GM23338 (cell line): ENCODE results near the gene AGXT. TPM values are rescaled to one million over a fixed set of nuclear protein-coding genes. Genes with fewer than 3 reads are reported as not detected.

ENCODE experiments used
- ATAC-seq: fragments of 200-7000 bp; cut with Tn5 transposase; 3 replicates; pipeline ENCODE4 v1.9.1; 2020
- DNase-seq: peaks from one replicate; pipeline ENCODE4 v3.0.0-alpha.2; 2015; ENCODE audit warnings: low spot score
- H2AFZ ChIP-seq: fragments of 200-600 bp; sonication (generic); 2 replicates; pipeline ENCODE4 v1.8.0; 2016; ENCODE audit warnings: antibody characterized with exemption, mild to moderate bottlenecking, moderate library complexity
- H3F3A ChIP-seq: fragments of 200-600 bp; sonication (generic); replicated peaks from 2 replicates; pipeline ENCODE4 v1.8.0; 2017; ENCODE audit warnings: antibody characterized with exemption, mixed run types, low read depth
- H3K27ac ChIP-seq: fragments of 200-600 bp; sonication (generic); 2 replicates; pipeline ENCODE4 v1.6.1; 2016; ENCODE audit warnings: low read depth
- H3K27me3 ChIP-seq: fragments of 200-600 bp; sonication (generic); 2 replicates; pipeline ENCODE4 v1.8.0; 2016; ENCODE audit warnings: mild to moderate bottlenecking, mixed run types, moderate library complexity; ENCODE audit not compliant: insufficient read depth
- H3K36me3 ChIP-seq: fragments of 200-600 bp; sonication (generic); 2 replicates; pipeline ENCODE4 v1.8.0; 2016; ENCODE audit warnings: mild to moderate bottlenecking; ENCODE audit not compliant: insufficient read depth
- H3K4me1 ChIP-seq: fragments of 200-600 bp; sonication (generic); 2 replicates; pipeline ENCODE4 v1.8.0; 2016; ENCODE audit warnings: mild to moderate bottlenecking, moderate library complexity; ENCODE audit not compliant: insufficient read depth
- H3K4me2 ChIP-seq: fragments of 200-600 bp; sonication (generic); 2 replicates; pipeline ENCODE4 v1.7.1; 2017; ENCODE audit warnings: mixed run types
- H3K4me3 ChIP-seq: fragments of 200-600 bp; sonication (generic); 2 replicates; pipeline ENCODE4 v1.6.1; 2016; ENCODE audit warnings: mixed run types
- H3K79me2 ChIP-seq: fragments of 200-600 bp; sonication (generic); replicated peaks from 2 replicates; pipeline ENCODE4 v1.8.0; 2017; ENCODE audit warnings: mild to moderate bottlenecking; ENCODE audit not compliant: insufficient read depth
- H3K9me2 ChIP-seq: fragments of 200-600 bp; sonication (generic); 2 replicates; pipeline ENCODE4 v1.8.0; 2017; ENCODE audit not compliant: insufficient read depth
- H4K20me1 ChIP-seq: fragments of 200-600 bp; sonication (generic); replicated peaks from 2 replicates; pipeline ENCODE4 v1.8.0; 2017; ENCODE audit warnings: mild to moderate bottlenecking; ENCODE audit not compliant: insufficient read depth
- H3K27ac Mint-ChIP-seq: 2 replicates; pipeline ENCODE4 v1.8.0; 2020; ENCODE audit warnings: inconsistent platforms, mild to moderate bottlenecking, moderate library complexity, mixed read lengths
- H3K27me3 Mint-ChIP-seq: 3 replicates; pipeline ENCODE4 v1.8.0; 2022; ENCODE audit warnings: low read depth, mild to moderate bottlenecking, moderate library complexity, mixed read lengths, inconsistent platforms; ENCODE audit not compliant: insufficient read depth, poor library complexity
- H3K36me3 Mint-ChIP-seq: 3 replicates; pipeline ENCODE4 v1.8.0; 2021; ENCODE audit warnings: low read depth, mild to moderate bottlenecking, inconsistent platforms, moderate library complexity, mixed read lengths
- H3K4me1 Mint-ChIP-seq: 3 replicates; pipeline ENCODE4 v1.8.0; 2020; ENCODE audit warnings: mild to moderate bottlenecking, inconsistent platforms, mixed read lengths
- H3K4me3 Mint-ChIP-seq: 3 replicates; pipeline ENCODE4 v1.8.0; 2021; ENCODE audit warnings: moderate library complexity, mild to moderate bottlenecking, inconsistent platforms, mixed read lengths
- H3K9me3 Mint-ChIP-seq: 3 replicates; pipeline ENCODE4 v1.8.0; 2020; ENCODE audit warnings: moderate library complexity, mild to moderate bottlenecking, inconsistent platforms, mixed read lengths
- CREB1 ChIP-seq: fragments of 250-450 bp; sonication (Bioruptor Pico); IDR thresholded peaks from 2 replicates; pipeline ENCODE4 v1.5.0; 2020; ENCODE audit warnings: low read depth, mild to moderate bottlenecking, moderate library complexity
- EZH2 ChIP-seq: fragments of 200-600 bp; sonication (generic); IDR thresholded peaks from one replicate; pipeline ENCODE4 v1.8.0; 2017; ENCODE audit warnings: antibody characterized with exemption, mild to moderate bottlenecking, low read depth; ENCODE audit not compliant: unreplicated experiment
- EZH2phosphoT487 ChIP-seq: fragments of 200-600 bp; sonication (generic); IDR thresholded peaks from one replicate; pipeline ENCODE4 v1.8.1; 2018; ENCODE audit warnings: antibody characterized with exemption; ENCODE audit not compliant: unreplicated experiment
- JUNB ChIP-seq: IDR thresholded peaks from one replicate; pipeline ENCODE4 v1.6.1; 2016; ENCODE audit warnings: antibody characterized with exemption; ENCODE audit not compliant: unreplicated experiment
- NANOG ChIP-seq: IDR thresholded peaks from 2 replicates; pipeline ENCODE4 v1.6.1; 2016; ENCODE audit warnings: antibody characterized with exemption, borderline replicate concordance
- POLR2AphosphoS5 ChIP-seq: IDR thresholded peaks from 2 replicates; pipeline ENCODE4 v1.6.1; 2016; ENCODE audit warnings: antibody characterized with exemption, low read depth
- STAT1 ChIP-seq: IDR thresholded peaks from one replicate; pipeline ENCODE4 v1.6.1; 2016; ENCODE audit warnings: antibody characterized with exemption; ENCODE audit not compliant: unreplicated experiment
- ZNF114 ChIP-seq: fragments of 250-450 bp; sonication (Bioruptor Pico); IDR thresholded peaks from 2 replicates; pipeline ENCODE4 v1.5.0; 2020; ENCODE audit warnings: mild to moderate bottlenecking, moderate library complexity
- ZNF331 ChIP-seq: fragments of 250-450 bp; sonication (Bioruptor Pico); IDR thresholded peaks from 2 replicates; pipeline ENCODE4 v1.5.0; 2020; ENCODE audit warnings: low read depth, mild to moderate bottlenecking, moderate library complexity
- polyA plus RNA-seq: library from polyadenylated mRNA; unstranded; fragments of >200 nt; fragmentation: Nextera tagmentation; extraction: Ambion mirVana; gene quantifications from 2 replicates; pipeline ENCODE4 v1.2.1, GENCODE V29; 2016
- total RNA-seq: library from RNA; depleted of rRNA; stranded (reverse); fragments of >200 nt; shearing (Covaris generic); gene quantifications from 2 replicates; pipeline ENCODE4 v1.2.3, GENCODE V29; 2014
- TF ChIP-seq, protein P1 (sequence below): IDR thresholded peaks from 2 replicates; pipeline ENCODE4 v1.6.1; 2016; ENCODE audit warnings: antibody characterized with exemption
- TF ChIP-seq, protein P2 (sequence below): fragments of 250-450 bp; sonication (Bioruptor Pico); IDR thresholded peaks from 2 replicates; pipeline ENCODE4 v1.5.0; 2020; ENCODE audit warnings: mild to moderate bottlenecking, moderate library complexity
- TF ChIP-seq, protein P3 (sequence below): IDR thresholded peaks from one replicate; pipeline ENCODE4 v1.6.1; 2018; ENCODE audit warnings: antibody characterized with exemption; ENCODE audit not compliant: unreplicated experiment
- TF ChIP-seq, protein P4 (sequence below), 2 experiments: fragments of 200-600 bp in 1 of 2; sonication (generic) in 1 of 2; conservative IDR thresholded peaks; 2 replicates each; pipeline versions ENCODE4 v1.5.1 to v1.6.1; 2016 to 2017; ENCODE audit warnings: antibody characterized with exemption in 2 of 2, low read depth in 2 of 2, mild to moderate bottlenecking in 2 of 2, moderate library complexity in 1 of 2

Gene AGXT
- total and polyA plus RNA-seq, 2 experiments from 2014 or later, result not detected

DNA sequence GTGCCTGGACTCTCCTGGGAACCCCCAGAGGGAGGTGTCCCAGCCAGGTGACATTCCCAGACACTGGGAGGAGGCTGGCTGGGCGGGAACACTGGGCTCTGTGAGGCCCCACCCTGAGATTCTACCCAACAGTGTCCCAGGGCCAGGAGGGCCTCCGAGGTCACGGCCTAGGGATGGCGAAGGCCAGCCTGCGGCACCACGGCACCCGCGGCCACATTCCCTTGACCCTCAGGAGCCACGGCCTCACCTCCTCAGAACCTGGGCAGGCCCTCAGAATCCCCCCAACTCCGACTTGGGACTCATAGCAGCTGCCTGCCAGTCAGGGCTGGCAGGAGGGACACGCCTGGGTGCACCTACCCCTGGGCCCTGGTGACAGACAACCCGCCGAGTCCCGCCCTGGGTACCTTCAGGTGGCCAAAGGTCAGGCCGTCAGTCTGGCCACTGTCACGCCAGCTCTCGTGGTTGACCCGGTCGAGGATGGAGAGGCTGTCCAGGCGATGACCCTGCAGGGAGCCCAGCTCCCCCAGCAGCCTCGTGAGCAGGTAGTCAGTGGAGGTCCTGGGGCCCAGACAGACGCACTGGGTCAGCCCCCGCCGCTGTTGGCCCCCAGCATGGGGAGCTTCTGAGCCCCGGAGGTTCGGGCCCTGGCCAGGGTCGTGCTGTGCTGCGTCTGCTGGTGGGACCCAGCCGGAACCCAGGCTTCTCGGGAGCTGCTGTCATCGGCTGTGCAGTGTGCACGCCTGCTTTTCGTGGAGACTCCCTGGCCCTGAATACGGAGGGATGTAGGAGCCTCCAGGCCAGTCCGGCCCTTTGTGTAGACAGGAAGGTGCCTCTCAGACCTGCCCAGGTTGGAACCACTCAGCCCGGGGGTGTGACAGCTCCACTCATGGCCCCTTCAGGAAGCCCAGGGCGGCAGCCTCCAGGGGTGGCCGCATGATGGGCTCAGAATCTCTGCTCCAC, 21.3 kb downstream of the AGXT start:
- H3K4me1 Mint-ChIP-seq, result peaks cover 3% of the 10 kb centered on the region; the same call in 1 of the 3 replicates
- Histone ChIP-seq H3K27me3 (no peaks in the 10 kb centered on the region), H3K36me3 (no peaks in the 10 kb centered on the region), H3K4me1 (no peaks in the 10 kb centered on the region), H2AFZ (no peak overlapping the region), H3F3A (no peaks in the 10 kb centered on the region), H3K27ac (no peak overlapping the region), H3K9me2 (no peaks in the 10 kb centered on the region), H4K20me1 (no peaks in the 10 kb centered on the region), H3K4me2 (no peak overlapping the region), H3K4me3 (no peak overlapping the region), H3K79me2 (no peaks in the 10 kb centered on the region)
- H3K27ac Mint-ChIP-seq, result no peak overlapping the region
- DNase-seq, result no peak
- peaks cover 5% of the 10 kb centered on the region for H3K27me3 Mint-ChIP-seq
- no peak for ATAC-seq
- H3K9me3 Mint-ChIP-seq, result no peaks in the 10 kb centered on the region
- TF ChIP-seq POLR2AphosphoS5 (no peak), EZH2 (no peak), ZNF114 (CRISPR knock-in tag) (no peak), EZH2phosphoT487 (no peak), JUNB (no peak), NANOG (no peak), STAT1 (no peak), ZNF331 (CRISPR knock-in tag) (no peak), CREB1 (CRISPR knock-in tag) (no peak)
- TF ChIP-seq, protein P1, sequence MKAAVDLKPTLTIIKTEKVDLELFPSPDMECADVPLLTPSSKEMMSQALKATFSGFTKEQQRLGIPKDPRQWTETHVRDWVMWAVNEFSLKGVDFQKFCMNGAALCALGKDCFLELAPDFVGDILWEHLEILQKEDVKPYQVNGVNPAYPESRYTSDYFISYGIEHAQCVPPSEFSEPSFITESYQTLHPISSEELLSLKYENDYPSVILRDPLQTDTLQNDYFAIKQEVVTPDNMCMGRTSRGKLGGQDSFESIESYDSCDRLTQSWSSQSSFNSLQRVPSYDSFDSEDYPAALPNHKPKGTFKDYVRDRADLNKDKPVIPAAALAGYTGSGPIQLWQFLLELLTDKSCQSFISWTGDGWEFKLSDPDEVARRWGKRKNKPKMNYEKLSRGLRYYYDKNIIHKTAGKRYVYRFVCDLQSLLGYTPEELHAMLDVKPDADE, result no peak
- TF ChIP-seq, protein P2, sequence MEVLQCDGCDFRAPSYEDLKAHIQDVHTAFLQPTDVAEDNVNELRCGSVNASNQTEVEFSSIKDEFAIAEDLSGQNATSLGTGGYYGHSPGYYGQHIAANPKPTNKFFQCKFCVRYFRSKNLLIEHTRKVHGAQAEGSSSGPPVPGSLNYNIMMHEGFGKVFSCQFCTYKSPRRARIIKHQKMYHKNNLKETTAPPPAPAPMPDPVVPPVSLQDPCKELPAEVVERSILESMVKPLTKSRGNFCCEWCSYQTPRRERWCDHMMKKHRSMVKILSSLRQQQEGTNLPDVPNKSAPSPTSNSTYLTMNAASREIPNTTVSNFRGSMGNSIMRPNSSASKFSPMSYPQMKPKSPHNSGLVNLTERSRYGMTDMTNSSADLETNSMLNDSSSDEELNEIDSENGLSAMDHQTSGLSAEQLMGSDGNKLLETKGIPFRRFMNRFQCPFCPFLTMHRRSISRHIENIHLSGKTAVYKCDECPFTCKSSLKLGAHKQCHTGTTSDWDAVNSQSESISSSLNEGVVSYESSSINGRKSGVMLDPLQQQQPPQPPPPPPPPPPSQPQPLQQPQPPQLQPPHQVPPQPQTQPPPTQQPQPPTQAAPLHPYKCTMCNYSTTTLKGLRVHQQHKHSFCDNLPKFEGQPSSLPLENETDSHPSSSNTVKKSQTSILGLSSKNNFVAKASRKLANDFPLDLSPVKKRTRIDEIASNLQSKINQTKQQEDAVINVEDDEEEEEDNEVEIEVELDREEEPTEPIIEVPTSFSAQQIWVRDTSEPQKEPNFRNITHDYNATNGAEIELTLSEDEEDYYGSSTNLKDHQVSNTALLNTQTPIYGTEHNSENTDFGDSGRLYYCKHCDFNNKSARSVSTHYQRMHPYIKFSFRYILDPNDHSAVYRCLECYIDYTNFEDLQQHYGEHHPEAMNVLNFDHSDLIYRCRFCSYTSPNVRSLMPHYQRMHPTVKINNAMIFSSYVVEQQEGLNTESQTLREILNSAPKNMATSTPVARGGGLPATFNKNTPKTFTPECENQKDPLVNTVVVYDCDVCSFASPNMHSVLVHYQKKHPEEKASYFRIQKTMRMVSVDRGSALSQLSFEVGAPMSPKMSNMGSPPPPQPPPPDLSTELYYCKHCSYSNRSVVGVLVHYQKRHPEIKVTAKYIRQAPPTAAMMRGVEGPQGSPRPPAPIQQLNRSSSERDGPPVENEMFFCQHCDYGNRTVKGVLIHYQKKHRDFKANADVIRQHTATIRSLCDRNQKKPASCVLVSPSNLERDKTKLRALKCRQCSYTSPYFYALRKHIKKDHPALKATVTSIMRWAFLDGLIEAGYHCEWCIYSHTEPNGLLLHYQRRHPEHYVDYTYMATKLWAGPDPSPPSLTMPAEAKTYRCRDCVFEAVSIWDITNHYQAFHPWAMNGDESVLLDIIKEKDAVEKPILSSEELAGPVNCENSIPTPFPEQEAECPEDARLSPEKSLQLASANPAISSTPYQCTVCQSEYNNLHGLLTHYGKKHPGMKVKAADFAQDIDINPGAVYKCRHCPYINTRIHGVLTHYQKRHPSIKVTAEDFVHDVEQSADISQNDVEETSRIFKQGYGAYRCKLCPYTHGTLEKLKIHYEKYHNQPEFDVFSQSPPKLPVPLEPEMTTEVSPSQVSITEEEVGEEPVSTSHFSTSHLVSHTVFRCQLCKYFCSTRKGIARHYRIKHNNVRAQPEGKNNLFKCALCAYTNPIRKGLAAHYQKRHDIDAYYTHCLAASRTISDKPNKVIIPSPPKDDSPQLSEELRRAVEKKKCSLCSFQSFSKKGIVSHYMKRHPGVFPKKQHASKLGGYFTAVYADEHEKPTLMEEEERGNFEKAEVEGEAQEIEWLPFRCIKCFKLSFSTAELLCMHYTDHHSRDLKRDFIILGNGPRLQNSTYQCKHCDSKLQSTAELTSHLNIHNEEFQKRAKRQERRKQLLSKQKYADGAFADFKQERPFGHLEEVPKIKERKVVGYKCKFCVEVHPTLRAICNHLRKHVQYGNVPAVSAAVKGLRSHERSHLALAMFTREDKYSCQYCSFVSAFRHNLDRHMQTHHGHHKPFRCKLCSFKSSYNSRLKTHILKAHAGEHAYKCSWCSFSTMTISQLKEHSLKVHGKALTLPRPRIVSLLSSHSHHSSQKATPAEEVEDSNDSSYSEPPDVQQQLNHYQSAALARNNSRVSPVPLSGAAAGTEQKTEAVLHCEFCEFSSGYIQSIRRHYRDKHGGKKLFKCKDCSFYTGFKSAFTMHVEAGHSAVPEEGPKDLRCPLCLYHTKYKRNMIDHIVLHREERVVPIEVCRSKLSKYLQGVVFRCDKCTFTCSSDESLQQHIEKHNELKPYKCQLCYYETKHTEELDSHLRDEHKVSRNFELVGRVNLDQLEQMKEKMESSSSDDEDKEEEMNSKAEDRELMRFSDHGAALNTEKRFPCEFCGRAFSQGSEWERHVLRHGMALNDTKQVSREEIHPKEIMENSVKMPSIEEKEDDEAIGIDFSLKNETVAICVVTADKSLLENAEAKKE, result no peak
- TF ChIP-seq, protein P3, sequence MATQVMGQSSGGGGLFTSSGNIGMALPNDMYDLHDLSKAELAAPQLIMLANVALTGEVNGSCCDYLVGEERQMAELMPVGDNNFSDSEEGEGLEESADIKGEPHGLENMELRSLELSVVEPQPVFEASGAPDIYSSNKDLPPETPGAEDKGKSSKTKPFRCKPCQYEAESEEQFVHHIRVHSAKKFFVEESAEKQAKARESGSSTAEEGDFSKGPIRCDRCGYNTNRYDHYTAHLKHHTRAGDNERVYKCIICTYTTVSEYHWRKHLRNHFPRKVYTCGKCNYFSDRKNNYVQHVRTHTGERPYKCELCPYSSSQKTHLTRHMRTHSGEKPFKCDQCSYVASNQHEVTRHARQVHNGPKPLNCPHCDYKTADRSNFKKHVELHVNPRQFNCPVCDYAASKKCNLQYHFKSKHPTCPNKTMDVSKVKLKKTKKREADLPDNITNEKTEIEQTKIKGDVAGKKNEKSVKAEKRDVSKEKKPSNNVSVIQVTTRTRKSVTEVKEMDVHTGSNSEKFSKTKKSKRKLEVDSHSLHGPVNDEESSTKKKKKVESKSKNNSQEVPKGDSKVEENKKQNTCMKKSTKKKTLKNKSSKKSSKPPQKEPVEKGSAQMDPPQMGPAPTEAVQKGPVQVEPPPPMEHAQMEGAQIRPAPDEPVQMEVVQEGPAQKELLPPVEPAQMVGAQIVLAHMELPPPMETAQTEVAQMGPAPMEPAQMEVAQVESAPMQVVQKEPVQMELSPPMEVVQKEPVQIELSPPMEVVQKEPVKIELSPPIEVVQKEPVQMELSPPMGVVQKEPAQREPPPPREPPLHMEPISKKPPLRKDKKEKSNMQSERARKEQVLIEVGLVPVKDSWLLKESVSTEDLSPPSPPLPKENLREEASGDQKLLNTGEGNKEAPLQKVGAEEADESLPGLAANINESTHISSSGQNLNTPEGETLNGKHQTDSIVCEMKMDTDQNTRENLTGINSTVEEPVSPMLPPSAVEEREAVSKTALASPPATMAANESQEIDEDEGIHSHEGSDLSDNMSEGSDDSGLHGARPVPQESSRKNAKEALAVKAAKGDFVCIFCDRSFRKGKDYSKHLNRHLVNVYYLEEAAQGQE, result no peak
- TF ChIP-seq, protein P4, sequence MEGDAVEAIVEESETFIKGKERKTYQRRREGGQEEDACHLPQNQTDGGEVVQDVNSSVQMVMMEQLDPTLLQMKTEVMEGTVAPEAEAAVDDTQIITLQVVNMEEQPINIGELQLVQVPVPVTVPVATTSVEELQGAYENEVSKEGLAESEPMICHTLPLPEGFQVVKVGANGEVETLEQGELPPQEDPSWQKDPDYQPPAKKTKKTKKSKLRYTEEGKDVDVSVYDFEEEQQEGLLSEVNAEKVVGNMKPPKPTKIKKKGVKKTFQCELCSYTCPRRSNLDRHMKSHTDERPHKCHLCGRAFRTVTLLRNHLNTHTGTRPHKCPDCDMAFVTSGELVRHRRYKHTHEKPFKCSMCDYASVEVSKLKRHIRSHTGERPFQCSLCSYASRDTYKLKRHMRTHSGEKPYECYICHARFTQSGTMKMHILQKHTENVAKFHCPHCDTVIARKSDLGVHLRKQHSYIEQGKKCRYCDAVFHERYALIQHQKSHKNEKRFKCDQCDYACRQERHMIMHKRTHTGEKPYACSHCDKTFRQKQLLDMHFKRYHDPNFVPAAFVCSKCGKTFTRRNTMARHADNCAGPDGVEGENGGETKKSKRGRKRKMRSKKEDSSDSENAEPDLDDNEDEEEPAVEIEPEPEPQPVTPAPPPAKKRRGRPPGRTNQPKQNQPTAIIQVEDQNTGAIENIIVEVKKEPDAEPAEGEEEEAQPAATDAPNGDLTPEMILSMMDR (conservative IDR thresholded peaks at IDR 0.05; ENCODE audit: low read depth in 2 of 2), result no peak
- no peak overlapping the region for H3K4me3 Mint-ChIP-seq
- H3K36me3 Mint-ChIP-seq, result no peaks in the 10 kb centered on the region
